ENCODE data around the gene CDK14.

GRCh38 chr7:90965211-90965610 is 369.1 kb downstream of the CDK14 start:
- TF ChIP-seq, protein P1, sequence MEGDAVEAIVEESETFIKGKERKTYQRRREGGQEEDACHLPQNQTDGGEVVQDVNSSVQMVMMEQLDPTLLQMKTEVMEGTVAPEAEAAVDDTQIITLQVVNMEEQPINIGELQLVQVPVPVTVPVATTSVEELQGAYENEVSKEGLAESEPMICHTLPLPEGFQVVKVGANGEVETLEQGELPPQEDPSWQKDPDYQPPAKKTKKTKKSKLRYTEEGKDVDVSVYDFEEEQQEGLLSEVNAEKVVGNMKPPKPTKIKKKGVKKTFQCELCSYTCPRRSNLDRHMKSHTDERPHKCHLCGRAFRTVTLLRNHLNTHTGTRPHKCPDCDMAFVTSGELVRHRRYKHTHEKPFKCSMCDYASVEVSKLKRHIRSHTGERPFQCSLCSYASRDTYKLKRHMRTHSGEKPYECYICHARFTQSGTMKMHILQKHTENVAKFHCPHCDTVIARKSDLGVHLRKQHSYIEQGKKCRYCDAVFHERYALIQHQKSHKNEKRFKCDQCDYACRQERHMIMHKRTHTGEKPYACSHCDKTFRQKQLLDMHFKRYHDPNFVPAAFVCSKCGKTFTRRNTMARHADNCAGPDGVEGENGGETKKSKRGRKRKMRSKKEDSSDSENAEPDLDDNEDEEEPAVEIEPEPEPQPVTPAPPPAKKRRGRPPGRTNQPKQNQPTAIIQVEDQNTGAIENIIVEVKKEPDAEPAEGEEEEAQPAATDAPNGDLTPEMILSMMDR (IDR thresholded peaks at IDR 0.05; ENCODE audit: low read length), result no peak
- TF ChIP-seq EZH2 (IDR thresholded peaks at IDR 0.05; ENCODE audit: borderline replicate concordance, low read length), result no peak
